HepG2 (cell line): ENCODE data around the gene HES6. TPM values are rescaled to one million over a fixed set of nuclear protein-coding genes. Genes with fewer than 3 reads are reported as not detected.

Source experiments
- ATF4 ChIP-seq, 2 experiments: fragments of 450-650 bp in 1 of 2; sonication (generic) in 1 of 2; formaldehyde crosslinking; IDR thresholded peaks; 2 replicates each; pipeline versions ENCODE4 v1.5.0 to v1.8.0; 2020 to 2022; ENCODE audit warnings: mild to moderate bottlenecking in 1 of 2, missing genetic modification reagents in 1 of 2
- BCL3 ChIP-seq: sonication (generic); formaldehyde crosslinking; IDR thresholded peaks from 2 replicates; pipeline ENCODE4 v1.5.1; 2020; ENCODE audit warnings: mild to moderate bottlenecking, missing genetic modification reagents, moderate library complexity
- EEA1 ChIP-seq: sonication (generic); formaldehyde crosslinking; IDR thresholded peaks from 2 replicates; pipeline ENCODE4 v1.5.1; 2020; ENCODE audit warnings: mild to moderate bottlenecking, missing genetic modification reagents, borderline replicate concordance
- HDAC6 ChIP-seq: fragments of 200-600 bp; sonication (generic); IDR thresholded peaks from 2 replicates; pipeline ENCODE4 v1.7.0; 2017; ENCODE audit warnings: mild to moderate bottlenecking, antibody characterized with exemption, low read length, low read depth
- IRF2 ChIP-seq: IDR thresholded peaks from 2 replicates; pipeline ENCODE4 v1.6.1; 2018; ENCODE audit warnings: missing genetic modification reagents, missing compliant biosample characterization
- KAT7 ChIP-seq: IDR thresholded peaks from 2 replicates; pipeline ENCODE4 v1.6.1; 2018; ENCODE audit warnings: borderline replicate concordance, missing compliant biosample characterization
- MED13 ChIP-seq: sonication (generic); formaldehyde crosslinking; IDR thresholded peaks from 2 replicates; pipeline ENCODE4 v1.5.0; 2020; ENCODE audit warnings: missing genetic modification reagents
- MIER3 ChIP-seq: IDR thresholded peaks from 2 replicates; pipeline ENCODE4 v1.6.1; 2016; ENCODE audit warnings: missing compliant biosample characterization, borderline replicate concordance
- NBN ChIP-seq: fragments of 450-650 bp; conservative IDR thresholded peaks from 2 replicates; pipeline ENCODE4 v1.6.1; 2017
- PRDM15 ChIP-seq: sonication (generic); formaldehyde crosslinking; IDR thresholded peaks from 2 replicates; pipeline ENCODE4 v1.4.0; 2020; ENCODE audit warnings: missing genetic modification reagents
- SP2 ChIP-seq: sonication (generic); formaldehyde crosslinking; IDR thresholded peaks from 2 replicates; pipeline ENCODE4 v1.5.1; 2020; ENCODE audit warnings: mild to moderate bottlenecking, missing genetic modification reagents
- THRA ChIP-seq: sonication (generic); formaldehyde crosslinking; IDR thresholded peaks from 2 replicates; pipeline ENCODE4 v1.4.0; 2020; ENCODE audit warnings: missing genetic modification reagents, borderline replicate concordance
- ZNF207 ChIP-seq: fragments of 450-650 bp; IDR thresholded peaks from 2 replicates; pipeline ENCODE4 v1.6.1; 2016; ENCODE audit warnings: antibody characterized with exemption, borderline replicate concordance
- ZNF234 ChIP-seq: sonication (generic); formaldehyde crosslinking; conservative IDR thresholded peaks from 2 replicates; pipeline ENCODE4 v1.5.1; 2020; ENCODE audit warnings: mild to moderate bottlenecking, missing genetic modification reagents
- ZNF3 ChIP-seq: IDR thresholded peaks from 2 replicates; pipeline ENCODE4 v1.7.0; 2017; ENCODE audit warnings: inconsistent platforms
- ZNF431 ChIP-seq: sonication (generic); formaldehyde crosslinking; IDR thresholded peaks from 2 replicates; pipeline ENCODE4 v1.9.0; 2022; ENCODE audit warnings: missing genetic modification reagents, low read depth, mild to moderate bottlenecking, borderline replicate concordance
- ZUFSP ChIP-seq: sonication (generic); formaldehyde crosslinking; IDR thresholded peaks from 2 replicates; pipeline ENCODE4 v1.9.0; 2021; ENCODE audit warnings: missing genetic modification reagents, mild to moderate bottlenecking, borderline replicate concordance
- polyA plus RNA-seq, 8 experiments: library from polyadenylated mRNA; depleted of rRNA in 3 of 8; stranded (reverse) in 7 of 8; unstranded in 1 of 8; fragments of >200 nt; fragmentation: Illumina TruSeq in 4 of 8; extraction: Trizol in 4 of 8; gene quantifications; 2 replicates each; pipeline versions ENCODE4 v1.2.1 to v1.2.3, GENCODE V29; 2011 to 2016; ENCODE audit warnings: low read depth in 4 of 8, missing spikeins in 1 of 8, mixed read lengths in 1 of 8; ENCODE audit not compliant: insufficient read depth in 1 of 8
- total RNA-seq, 5 experiments: library from RNA; depleted of rRNA; stranded (reverse); fragments of >200 nt; fragmentation: Illumina TruSeq; extraction: Trizol; gene quantifications; 2 replicates each; pipeline ENCODE4 v1.2.3, GENCODE V29; 2016; ENCODE audit warnings: low read depth in 1 of 5

The HES6 gene
- total and polyA plus RNA-seq, 2 of the 13 experiments (the other 11 are each of a cell fraction or from before 2014, with no cell fraction given) = 19.5 to 82.8 TPM

GRCh38 chr2:238288650-238289573 is 49.1 kb upstream of the HES6 start (continued):
- TF ChIP-seq ZNF431 = peak; percentile 59; the same call in 1 of the 2 replicates
- TF ChIP-seq MIER3 = peak; percentile 72; the same call in 1 of the 2 replicates
- TF ChIP-seq ZNF234 (CRISPR knock-in tag) = no peak
- no peak for TF ChIP-seq HDAC6
- no peak for TF ChIP-seq PRDM15 (CRISPR knock-in tag)
- no peak for TF ChIP-seq ZNF3
- no peak for TF ChIP-seq ZNF207
- peak; percentile 97 for TF ChIP-seq SP2 (CRISPR knock-in tag)
- TF ChIP-seq NBN = no peak
- no peak for TF ChIP-seq ZUFSP (CRISPR knock-in tag)
- peak; percentile 91 for TF ChIP-seq BCL3 (CRISPR knock-in tag)
- TF ChIP-seq KAT7 (CRISPR knock-in tag) = no peak
- peak; percentile 87 for TF ChIP-seq IRF2 (CRISPR knock-in tag)
- peak in 1 of 2 experiments; percentile 67; a peak in 1 of 4 replicates for TF ChIP-seq ATF4 (CRISPR knock-in tag; IDR thresholded peaks at IDR 0.05)
- TF ChIP-seq MED13 (CRISPR knock-in tag) = no peak
- peak; percentile 83; the same call in 1 of the 2 replicates for TF ChIP-seq EEA1
- TF ChIP-seq THRA (CRISPR knock-in tag) = peak; percentile 47
